ENCODE measurements around the gene CROCC2.

CROCC2 gene

DNA sequence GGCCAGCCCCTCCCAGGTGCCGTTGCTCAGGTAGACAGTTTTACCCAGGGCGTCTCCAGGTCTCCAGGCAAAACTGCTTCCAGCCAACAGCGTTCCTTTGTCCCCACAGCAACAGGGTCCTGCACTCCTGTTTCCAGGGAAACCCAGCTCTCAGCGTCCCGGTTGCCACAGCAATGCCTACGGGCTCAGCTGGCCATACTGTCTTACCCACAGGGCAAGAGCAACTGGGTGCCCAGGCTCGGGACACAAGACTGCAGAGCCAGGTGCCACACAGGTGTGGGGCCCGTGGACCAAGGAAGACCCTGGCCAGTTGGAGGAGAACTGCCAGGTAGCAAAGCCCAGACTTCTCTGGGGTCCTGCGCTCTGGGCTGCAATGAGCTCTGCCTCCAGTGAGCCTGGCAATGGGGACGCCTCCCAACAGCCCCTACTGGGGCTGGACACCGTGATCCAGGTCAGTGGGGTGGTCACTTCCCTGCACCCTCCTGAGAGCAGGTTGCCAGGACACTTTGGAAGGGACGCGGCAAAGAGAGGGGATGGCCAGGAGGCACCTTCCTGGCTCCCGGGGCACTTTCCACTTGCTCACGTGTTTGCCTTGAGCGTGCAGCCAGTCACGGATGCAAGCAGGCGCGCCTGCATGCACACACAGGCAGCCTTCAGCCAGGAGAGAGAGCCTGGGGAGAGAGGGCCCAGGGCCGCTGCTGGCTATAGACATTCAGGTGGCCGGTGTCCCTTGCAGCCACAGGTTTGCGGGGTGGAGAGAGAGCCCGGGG lies at the start of gene CROCC2:
Gene CROCC2, plus strand, starts transcription at position 196 of the 770 bp plus-strand sequence. Its CDS starts 178 bp downstream, at position 374.
- no peak for DNase-seq

DNA sequence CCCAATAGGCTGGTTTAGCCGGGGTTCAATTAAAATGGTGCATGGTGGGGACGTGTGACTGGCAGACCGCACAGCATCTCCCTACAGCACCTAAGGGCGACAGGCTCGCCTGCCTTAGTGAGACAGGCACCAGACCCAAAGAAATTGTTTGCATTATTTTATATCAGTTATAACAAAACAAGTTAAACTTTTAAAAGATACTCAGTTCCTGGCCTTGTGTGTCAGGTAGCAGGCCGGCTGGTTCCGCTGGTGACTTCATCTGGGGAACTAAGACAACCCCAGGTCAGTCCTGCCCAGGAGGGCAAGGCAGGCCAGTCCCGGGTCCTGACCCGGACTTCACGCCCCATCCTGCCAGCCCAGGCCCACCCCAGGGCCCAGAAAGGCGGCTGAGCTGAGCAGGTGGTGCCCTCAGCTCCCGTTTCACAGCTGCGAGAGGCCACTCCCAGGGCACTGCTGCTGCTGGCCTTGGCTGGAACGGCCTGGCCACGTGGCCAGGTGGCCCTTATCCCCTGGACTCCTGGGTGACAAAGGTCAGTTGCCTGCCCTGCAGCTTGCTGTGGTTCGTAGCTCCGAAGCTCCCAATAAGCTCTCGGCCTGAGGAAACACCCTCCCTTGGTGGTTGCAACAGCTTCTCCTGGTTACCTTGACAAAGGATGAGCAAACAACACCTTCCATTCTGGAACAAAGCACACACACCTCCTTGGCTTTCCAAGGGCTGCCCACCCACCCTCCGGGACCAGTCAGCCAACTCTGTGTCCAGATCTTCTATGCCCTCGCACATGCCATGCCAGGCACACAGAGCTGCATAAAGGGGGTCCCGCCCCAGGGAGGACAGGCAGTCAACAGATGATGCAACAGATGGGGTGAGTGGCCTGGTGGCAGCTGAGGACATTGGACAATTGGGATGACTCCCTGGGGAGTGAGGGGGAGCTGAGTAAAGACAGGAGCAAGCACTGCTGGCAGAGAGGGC lies 48.8 kb upstream of the CROCC2 start:
- DNase-seq, result no peak

DNA sequence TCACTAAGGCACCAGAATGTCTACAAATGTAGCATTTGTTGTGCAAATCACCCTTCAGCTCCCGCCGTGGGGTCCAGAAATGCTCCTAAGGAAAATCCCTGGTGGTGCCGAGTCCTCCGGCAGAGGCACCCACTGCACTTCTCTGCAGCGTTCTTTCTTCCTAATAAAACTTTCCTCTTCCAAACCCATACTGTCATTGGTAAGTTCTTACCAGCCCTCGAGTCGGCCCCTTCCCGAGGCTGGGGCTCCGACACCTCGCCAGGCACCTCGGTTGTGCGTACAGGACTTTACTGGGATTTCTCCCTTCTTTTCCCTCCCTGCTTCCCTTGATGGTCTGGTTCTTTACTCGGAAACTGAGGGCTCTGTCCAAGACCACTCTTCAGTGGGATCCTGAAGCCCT lies 47.8 kb upstream of the CROCC2 start:
- DNase-seq, result no peak

DNA sequence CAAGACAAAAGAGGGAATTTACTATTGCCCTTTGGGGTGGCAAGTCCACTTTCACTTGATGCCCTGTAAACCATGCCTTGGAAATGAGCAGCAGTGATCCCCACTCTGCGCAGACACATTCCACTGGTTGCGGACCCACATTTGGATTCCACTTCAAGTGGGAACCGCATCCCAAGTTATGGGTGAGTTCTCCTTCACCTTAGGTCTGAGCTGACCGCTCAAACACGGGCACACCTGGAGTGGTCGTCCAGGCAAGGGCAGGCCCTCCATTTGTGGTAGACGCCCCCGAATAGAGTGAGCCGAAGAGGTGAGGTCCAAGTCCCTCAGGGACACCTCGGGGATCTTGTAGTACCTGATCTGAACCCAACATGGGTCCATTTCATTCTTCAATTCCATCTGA lies 47.3 kb upstream of the CROCC2 start:
- DNase-seq, result no peak

DNA sequence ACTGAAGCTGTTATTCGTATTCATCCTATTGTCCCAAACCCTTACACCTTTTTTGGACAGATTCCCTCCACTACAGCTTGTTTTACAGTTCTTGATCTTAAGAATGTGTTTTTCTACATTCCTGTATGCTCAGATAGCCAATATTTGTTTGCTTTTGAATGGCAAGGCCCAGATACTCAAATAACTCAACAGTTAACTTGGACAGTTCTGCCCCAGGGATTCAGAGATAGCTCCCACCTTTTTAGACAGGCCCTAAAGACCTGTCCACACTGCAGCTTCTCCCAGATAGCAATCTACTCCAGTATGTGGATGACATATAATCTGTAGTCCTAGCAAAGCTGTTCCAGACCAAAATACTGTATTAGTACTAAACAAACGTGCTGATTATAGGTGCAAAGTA lies 44.6 kb upstream of the CROCC2 start:
- DNase-seq, result no peak

DNA sequence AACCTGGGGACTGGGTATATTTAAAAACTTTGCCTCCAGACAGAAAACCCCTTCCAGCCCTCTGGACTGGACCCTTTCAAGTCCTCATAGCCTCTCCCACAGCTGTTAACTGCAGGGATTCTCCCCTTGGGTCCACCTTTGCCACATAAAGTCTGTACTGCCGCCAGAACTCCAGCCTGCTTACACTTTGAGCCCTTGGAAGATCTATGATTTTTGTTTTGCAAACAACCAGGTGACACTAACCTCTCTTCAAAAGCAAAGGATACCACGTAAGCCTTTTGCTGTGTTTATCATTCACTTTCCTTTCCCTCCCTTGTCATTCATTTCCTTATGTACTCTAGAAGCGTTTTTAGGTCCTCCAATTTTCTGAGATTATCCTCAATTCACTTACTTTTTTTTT lies 41.7 kb upstream of the CROCC2 start:
- DNase-seq, result no peak

DNA sequence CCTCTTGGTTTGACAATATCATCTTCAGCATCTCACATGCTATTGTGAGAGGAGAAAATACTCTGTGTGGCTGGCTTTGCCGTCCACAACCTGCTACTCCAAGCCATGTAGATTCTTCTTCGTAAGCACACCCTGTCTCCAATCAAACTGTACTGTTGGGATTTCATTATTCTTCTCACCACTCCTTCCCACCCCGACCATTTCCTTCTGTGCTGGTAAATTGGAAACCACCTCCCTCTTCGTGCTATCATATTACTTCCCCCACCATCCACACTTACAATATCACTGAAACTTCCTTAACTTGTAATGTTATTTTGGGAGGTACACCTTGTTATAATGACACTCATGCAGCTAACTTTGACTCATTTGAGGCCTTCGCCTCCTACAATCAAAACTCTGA lies 40.7 kb upstream of the CROCC2 start:
- DNase-seq, result no peak

DNA sequence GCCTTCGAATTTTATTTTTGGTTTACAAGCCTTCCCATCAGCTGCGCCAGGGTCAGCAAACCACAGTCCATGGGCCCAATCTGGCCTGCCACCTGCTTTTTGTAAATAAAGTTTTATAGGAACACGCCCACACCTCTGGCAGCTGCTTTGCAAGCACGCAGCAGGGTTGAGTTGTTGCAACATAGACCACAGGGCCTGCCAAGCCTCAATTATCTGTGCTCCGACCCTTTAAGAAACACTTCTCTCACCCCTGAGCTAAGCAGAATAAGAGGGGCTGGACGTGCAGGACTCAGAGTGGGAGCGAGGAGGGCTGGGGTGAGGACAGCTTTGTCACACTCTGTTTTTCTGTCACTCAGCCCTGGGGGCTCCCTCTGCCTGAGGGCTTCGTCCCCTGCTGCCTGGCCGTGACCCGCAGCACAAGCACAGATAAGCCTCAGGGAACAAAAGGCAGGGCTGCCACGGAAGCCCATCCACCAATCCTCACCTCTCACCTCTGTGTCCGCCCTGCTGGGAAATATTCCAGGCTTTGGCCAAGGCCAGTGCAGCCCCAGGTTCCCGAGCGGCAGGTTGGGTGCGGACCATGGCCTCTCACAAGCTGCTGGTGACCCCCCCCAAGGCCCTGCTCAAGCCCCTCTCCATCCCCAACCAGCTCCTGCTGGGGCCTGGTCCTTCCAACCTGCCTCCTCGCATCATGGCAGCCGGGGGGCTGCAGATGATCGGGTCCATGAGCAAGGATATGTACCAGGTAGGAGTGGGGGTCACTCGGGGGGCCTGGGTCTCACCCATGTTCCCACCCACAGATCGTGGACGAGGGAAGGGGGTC lies 37.6 kb upstream of the CROCC2 start, which contains the start of gene AGXT:
Gene AGXT, plus strand, starts transcription at position 539 of the 823 bp plus-strand sequence. Its CDS starts 42 bp downstream, at position 581.
- no peak for DNase-seq

DNA sequence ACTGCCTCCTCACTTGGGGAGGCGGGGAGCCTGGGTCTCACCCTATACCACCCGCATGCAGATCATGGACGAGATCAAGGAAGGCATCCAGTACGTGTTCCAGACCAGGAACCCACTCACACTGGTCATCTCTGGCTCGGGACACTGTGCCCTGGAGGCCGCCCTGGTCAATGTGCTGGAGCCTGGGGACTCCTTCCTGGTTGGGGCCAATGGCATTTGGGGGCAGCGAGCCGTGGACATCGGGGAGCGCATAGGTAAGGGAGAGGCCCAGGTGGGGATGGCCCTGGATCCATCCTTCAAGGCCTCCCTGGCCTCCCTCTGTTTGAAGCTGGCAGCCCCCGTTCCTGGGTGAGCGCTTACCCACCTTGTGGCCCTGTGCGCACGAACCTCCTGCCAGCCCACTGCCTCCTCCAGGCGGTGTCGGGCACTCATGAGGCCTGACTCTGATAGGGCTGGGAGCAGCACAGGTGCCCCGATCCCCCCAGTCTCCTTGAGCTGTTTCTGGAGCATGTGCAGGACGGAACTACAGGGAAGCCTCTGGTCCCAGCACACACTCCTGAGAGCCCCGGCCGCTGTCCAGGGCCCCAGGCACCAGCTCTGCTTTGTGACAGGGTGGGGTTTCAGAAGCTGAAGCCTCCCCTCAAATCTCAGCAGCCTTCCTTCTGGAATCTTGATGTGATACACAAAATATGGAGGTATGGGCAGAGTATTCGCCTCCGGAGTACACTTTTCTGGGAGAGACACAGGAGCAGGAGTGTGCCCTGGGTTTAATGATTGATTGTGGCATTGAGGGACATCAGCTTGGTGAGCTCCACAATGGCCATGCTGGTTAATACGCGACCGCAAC lies 36.8 kb upstream of the CROCC2 start:
- DNase-seq, result no peak

DNA sequence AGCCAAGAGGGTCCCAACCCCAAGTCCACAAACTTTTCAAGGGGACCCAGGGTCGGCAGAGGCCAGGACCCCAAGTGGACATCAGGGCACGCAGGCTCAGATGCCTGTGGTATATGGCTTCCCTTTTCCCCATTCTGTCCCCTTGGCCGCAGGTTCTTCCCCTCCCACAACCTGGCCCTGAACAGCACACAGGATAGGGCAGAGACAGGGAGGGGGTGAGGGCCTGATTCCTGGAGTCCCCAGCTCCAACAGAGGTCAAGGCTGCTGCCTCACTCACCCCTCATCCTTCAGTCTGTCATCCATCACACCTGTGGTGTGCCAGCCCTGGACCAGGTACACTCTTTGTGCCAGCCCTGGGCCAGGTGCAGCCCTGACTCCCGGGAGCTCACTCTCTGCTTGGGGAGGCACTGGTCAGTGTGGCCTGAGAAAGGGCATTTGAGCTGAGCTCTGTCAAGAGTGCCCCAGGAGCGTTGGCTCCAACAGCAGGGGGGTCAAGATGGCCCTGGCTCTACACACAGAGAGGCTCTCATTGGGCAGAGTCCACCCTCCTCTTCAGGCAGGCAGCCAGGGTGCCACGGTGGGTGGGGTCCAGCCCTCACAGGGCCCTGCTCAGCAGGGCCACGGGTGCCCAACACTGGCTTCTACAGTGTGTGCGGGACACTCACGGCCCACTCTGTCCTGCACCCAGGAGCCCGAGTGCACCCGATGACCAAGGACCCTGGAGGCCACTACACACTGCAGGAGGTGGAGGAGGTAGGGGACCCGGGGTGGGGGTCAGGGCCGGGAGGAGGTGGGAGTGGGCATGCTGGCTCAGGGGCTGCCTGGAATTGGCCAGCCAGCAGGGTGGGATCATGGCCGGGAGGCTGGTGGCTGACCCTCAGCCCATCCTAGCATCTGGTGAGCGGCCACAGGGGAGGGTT lies 35.9 kb upstream of the CROCC2 start:
- no peak for DNase-seq

DNA sequence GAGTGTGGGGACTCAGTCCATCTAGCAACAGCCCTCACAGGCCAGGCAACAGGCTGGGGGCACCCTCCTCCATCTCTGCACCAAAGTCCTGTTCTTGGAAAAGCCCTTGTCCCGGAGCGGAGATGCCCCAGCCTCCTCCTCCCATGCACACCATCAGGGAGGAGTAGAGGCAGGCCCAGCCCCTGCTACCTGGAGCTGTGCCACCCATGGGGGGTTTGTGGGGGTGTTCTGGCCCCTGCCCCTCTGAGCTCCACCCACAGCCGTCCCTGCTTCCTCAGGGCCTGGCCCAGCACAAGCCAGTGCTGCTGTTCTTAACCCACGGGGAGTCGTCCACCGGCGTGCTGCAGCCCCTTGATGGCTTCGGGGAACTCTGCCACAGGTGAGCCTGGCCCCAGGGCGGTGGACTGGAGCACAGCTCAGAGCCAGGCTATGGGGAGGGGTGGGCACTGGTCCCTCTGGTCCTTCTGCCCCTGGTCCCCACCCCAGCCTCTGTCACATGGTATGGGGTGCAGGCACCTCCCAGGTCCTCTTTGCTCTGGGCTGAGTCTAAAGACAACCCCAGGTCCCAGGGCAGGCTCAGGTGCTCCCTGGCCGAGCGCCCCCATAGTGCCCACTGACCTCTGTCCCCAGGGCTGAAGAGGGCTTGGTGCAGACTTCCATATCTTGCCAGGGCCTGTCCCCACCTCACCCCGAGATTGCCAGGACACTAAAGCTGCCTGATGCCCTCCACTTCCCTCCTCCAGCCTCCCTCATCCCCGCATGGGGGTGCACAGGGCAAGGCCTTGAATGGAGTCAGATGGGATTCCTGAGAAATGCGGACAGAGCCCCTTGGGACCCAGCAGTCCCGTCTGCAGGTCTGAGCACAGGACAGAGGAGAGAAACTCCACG lies 34.8 kb upstream of the CROCC2 start:
- DNase-seq, result no peak

DNA sequence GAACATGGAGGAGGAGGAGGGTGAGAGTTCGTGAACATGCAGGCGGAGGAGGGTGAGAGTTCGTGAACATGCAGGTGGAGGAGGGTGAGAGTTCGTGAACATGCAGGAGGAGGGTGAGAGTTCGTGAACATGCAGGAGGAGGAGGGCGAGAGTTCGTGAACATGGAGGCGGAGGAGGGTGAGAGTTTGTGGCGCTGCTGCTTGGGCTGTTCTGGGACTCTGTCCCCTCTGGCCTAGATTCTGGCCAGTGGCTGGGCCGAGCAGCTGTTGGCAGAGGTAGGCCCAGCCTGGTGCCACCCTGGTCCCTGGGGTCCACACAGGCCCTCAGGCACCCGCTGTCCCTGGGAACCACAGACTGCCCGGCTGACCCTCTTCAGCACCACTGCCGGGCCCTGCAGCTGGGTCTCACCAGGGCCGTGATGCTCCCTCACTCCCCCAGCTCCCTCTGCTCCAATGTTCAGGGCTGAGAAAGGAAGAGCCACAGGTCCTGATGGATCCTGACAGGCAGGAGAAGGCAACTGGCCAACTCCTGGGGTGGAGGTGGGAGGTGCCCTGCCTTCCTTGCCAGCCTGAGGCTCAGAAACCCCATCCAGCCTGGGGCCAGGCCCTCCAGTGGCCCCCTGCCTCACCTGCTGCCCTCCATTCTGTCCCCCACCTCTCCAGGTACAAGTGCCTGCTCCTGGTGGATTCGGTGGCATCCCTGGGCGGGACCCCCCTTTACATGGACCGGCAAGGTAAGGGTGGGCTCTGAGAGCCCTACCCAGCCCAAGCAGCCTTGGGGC lies 33.6 kb upstream of the CROCC2 start:
- no peak for DNase-seq

DNA sequence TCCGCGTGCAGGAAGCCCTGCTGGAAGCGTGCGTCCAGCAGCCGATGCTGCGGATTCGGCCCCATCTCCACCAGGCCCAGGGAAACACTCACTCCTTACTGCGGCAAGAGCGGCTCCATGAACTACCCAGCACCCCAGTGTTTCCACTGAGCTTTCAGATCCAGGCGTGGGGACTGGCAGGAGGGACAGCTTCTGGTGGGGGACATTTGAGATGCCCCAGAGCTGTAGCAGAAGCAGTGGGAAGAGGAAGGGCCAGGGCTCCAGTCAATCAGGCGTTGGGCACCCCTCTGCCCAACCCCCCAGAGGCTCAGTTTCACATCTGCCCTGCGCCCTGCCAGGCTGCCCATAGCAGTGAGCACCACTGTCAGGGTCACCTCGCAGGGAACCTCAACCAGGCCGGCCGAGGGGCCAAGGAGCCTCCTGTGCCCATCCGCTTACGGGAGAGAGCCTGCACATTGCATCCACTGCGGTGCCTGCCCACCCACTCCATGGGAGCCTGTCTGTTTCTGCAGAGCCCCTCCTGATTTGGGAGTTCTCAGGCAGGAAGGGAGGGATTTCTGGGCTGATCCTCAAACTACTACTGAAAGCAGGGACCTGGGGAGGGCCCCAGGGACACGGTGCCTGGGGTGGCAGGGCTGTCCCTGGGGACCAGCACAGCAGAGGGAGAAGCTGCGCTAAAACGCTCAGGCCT lies 32.9 kb upstream of the CROCC2 start:
- no peak for DNase-seq

DNA sequence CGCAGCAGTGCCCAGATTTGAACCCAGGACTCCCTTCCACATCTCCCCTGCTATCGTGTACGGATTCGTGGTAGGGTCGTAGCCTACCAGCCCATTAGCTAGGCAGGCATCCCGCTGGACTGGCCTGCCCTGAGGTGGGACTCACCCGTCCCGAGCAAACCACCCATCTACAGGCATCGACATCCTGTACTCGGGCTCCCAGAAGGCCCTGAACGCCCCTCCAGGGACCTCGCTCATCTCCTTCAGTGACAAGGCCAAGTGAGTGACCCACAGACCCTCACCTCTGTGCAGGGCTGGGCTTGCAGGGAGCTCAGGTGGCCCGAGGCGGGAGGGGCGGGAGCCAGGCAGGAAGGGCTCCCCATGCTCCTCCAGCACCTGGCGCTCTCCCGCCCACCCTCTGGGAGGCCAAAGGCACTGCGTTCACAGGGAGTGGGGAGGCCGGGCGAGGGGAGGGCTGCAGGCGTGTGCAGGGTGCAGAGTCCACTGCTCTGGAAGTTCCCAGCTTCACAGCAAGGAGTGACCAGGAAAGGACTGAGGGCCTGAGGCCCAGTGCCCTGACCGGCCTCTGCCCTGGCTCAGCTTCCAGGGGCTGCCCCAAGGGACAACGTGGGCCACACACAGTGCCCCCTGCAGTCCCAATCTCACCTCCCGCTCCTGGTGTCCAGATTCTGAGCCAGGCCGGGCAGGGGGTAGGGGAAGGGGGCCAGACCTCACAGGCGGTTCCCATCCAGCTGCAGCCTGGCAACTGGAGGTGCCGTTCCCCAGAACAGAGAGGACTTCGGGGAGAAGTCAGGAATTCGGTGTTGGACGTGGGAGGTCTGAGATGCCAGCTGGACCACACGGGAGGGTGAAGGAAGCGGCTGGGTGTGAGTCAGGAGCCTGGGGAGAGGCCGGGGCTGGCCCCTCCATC lies 32.1 kb upstream of the CROCC2 start:
- no peak for DNase-seq

DNA sequence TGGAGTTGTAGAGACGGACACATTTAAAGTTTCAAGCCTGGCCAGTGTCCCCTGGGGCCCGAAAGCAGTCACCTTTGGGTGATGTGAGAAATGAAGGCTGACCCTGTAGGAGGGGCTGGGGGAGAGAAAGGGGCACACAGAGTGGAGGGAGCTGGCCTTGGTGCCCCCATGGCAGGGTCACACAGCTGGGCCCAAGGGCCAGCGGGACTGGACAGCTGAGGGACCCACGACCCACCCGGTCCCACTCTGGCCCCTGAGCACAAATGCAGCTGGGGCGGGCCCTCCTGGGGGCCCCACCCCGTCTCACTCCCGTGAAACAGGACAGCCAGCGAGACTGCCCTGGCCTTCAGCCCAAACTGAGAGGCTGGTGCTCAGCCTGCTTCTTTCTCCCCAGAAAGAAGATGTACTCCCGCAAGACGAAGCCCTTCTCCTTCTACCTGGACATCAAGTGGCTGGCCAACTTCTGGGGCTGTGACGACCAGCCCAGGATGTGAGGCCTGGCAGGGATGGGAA lies 31.4 kb upstream of the CROCC2 start:
- no peak for DNase-seq

Measured in amygdala (tissue), 56 donors.